HG02870 (cell line): ENCODE measurements around the gene EPHA1.
"Not testable (repeated sequence)": the region's sequence is repeated elsewhere in the genome, so short reads cannot be mapped to it uniquely, and the experiment has no call there.

Experiments
- ATAC-seq: cut with Tn5 transposase; IDR thresholded peaks from one replicate; pipeline ENCODE4 v1.9.1; 2021; ENCODE audit warnings: mild to moderate bottlenecking, moderate library complexity; ENCODE audit not compliant: unreplicated experiment

The EPHA1 gene

DNA sequence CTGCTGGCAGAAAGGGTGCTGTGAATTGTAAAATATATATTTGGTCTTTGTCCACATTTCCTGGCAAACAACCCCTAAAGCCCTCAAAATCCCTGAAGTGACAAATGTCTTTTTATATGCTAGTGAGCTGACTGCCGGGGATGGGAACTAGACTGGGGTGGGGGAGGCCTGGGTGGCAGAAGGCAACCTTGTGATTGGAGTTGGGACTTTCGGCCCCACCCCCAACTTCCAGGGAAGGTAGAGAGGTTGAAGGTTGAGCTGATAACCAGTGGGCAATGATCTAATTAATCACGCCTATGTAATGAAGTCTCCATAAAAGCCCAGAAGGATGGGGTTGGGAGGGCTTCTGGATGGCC, 2.7 kb downstream of the EPHA1 start:
- no peak for ATAC-seq

DNA sequence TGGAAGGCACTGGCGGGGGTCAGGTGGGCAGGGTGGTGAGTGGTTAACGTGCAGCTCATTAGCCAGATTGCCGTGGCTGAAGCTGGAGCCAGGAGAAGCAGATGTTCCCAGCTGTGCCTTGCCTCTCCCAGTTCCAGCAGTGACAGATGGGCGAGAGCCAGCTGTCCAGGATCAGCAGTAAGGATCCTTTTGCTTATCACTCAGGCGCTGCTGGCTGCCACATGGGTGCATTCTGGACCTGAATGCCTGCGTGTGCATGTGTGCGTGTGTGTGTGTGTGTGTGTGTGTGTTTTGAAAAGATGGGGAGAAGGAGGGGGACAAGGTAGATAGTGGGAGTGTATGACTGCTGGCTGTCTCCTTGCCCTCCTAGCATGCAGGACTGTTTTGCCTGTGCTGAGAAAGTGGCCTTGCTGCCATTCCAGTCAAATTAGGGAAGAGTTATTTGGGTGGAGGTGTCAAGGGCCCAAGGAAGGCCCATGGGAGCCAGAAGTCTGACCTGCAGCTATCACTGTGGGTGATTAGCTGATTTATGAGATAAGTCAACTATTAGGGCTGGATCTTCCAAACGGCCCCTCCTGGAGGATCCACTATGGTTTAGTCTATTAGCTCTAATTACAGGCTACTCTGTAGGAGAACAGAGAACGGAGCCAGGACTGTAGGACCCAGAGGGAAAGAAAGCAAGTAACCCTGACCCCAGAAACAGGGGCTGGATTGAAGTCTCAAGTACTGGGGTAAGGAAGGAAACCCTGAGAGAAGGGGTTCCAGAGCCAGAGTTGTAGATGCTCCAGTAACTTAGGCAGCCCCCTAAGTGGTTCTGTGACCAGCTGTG, 3.3 kb downstream of the EPHA1 start:
- ATAC-seq, result no peak

DNA sequence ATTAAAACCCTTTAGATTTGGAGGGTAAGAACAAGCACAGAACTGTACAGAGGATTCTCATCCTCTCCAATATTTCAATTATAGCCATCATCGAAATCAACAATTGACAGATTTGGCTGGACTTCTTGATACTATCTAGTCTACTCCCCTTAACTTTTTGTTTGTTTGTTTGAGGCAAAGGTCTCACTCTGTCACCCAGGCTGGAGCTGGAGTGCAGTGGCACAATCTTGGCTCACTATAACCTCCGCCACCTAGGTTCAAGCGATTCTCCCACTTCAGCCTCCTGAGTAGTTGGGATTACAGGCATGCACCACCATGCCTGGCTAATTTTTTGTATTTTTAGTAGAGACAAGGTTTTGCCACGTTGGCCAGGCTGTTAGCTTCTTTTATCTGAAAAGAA, 6.4 kb downstream of the EPHA1 start:
- ATAC-seq, result not testable (repeated sequence)

DNA sequence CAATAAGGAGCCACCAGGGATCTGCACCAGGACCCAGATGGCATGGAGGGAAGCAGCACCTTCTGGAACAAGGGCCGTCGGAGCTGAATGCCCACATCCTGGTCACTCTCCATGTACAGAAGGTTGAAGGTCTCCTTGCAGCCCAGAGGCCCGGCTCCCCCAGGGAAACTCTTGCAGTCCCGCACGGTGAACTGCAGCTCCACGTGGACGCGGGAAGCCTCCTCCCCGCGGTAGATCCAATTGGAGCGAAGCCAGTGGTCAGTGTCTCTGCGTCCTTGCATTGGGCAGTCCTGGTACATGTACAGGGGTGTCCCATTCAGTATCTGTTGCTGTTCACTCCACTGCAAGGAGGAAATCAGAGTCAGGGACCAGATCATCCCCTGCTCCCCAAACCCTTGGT, 7.4 kb downstream of the EPHA1 start:
- no peak for ATAC-seq

DNA sequence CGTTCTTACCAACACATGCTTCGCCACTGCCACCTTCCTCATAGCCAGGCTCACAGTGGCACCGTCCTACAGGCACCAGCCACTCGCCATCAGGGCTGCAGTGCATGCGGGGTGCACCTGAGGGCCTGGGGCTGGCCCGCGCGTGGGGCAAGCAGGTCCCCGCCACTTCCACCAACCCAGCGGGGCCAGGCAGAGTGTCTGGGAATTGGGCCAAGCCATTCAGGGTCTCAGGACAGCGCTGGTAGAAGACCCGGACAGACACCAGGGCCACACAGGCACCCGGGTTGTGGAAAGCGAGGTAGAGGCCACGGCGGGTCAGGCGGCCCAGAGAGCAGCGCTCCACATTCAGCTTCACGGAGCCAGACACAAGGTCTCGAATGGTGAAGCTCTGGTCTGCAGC, 9.0 kb downstream of the EPHA1 start:
- ATAC-seq, result no peak

DNA sequence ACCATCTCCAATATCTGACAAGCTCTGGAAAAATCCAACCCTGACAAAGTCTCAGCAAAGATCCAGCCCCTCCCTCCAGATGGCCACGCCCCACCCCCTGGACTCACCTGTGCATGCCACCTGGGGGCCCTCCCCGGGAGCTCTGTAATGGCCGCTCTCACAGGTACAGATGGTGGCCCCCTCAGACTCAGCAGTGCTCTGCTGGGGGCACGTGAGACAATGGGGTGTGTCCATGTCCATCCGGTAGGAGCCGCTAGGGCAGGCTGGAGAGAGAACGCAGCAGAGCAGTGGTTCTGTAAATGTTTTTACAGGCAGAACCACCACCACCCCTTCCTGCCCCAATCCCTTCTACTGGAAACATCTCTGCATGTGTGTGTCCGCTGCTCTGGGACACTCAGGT, 9.5 kb downstream of the EPHA1 start:
- no peak for ATAC-seq

DNA sequence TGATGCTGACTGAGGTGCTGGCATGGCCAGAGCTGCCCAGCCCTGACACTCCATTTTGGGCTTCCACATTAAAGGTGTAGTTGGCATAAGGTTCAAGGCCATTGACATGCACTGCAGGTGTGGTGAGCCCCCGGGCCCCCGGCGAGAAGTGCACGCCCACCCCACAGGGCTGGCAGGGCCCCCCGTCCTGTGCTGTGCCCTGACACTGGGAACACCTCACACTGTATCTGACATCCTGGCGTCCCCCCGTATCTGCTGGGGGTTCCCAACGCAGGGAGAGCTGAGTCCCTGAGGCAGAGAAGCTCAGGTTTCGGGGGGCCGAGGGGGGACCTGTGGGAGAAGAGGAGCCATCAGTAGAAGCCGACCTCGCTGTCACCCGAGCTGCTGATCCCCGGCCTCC, 10.0 kb downstream of the EPHA1 start:
- ATAC-seq, result no peak

DNA sequence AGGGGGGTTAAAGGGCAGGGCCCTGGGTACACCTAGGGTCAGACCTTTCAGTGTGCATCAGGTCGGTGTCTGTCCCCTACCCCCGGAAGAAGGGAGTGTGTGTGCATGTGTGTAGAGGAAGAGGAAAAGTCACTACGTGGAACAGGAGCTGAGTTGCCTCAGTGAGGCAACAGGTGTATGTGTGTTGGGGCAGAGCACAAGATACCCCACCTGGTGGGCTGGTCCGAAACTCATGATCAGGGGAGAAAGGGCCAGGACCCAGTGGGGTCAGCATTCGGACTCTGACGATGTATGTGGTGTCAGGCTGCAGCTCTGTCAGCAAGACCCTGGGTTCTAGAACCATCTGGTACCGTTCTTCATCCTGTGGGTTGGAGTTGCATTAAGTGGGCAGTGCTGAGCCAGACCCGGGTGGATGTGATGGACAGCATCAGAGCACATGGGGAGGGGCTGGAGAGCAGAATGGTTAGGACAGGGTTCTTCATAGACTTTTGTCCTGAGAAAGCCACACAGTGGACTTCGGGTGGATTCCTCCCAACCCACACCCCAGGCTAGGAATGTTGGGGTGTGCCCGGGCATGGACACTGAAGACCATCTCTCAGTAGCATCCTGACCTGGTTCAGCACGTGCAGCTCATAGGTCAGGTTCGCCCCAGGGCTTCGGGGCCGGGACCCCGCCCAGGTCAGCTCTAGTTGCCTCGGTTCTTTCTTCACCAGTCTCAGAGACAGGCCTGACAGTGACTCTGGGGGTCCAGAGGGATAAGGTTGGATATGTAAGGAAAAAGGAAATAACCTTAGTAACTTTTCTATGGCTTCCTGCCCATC, 10.7 kb downstream of the EPHA1 start:
- no peak for ATAC-seq

DNA sequence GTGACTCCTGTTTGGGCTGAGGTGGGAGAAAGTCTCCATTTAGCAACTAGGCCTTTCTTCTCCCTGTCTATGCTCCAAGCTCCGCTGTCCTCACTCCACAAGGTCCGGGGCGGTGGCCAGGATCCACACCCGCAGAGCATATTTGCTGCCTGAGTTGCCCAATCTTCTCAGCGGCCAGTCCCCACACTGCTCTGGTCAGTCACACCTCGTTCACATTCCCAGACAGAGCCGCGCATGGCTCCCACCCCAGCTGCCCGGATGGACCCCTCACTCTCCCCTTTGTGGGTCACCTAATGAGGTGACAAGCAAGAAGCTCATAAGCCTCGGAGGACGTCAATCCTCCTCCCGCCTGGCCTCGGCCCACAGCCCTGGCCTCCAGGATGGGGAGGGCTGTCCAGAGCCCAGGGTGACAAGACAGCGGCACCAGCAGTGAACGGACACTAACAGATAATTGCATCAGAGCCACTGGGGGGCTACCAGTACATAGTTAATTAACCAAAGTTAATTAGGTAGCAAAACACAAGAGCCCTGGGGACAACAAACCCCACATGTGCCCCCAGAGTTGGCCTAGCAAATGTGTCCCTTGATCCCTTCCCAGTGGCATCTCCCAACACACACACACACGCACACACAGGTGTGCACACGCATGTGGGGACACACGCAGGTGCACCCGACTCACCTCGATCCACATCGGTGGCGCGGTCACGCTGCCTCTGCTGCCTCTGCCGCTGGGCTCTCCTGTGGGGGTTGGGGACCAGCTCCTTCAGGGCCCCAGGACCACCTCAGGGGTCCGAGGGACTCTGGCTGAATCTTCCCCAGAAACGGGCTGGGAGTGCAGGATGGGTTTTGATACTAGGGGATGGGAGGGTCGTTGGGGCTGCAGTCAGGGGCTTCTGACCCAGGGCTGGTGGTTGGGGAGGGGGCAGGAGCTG, 11.8 kb downstream of the EPHA1 start:
- ATAC-seq, result no peak

DNA sequence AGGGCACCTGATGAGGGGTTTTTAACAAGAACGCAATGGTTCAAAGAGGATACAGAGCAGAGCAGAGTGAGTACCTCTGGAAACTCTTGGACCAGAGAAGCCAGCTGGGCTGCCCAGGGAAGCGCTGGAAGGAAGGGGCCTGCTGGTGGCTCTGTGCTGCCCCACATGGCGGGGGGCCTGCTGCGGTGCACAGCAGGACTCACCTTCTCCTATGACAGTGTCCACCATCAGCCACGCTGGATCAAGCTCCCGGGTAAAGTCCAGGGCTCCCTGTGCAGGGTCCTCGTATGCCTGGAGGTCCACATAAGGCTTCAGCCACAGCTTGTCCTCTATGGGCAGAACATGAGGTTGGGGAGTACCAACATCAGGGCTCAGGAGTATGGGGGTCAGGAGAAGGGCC, 12.5 kb downstream of the EPHA1 start:
- no peak for ATAC-seq

DNA sequence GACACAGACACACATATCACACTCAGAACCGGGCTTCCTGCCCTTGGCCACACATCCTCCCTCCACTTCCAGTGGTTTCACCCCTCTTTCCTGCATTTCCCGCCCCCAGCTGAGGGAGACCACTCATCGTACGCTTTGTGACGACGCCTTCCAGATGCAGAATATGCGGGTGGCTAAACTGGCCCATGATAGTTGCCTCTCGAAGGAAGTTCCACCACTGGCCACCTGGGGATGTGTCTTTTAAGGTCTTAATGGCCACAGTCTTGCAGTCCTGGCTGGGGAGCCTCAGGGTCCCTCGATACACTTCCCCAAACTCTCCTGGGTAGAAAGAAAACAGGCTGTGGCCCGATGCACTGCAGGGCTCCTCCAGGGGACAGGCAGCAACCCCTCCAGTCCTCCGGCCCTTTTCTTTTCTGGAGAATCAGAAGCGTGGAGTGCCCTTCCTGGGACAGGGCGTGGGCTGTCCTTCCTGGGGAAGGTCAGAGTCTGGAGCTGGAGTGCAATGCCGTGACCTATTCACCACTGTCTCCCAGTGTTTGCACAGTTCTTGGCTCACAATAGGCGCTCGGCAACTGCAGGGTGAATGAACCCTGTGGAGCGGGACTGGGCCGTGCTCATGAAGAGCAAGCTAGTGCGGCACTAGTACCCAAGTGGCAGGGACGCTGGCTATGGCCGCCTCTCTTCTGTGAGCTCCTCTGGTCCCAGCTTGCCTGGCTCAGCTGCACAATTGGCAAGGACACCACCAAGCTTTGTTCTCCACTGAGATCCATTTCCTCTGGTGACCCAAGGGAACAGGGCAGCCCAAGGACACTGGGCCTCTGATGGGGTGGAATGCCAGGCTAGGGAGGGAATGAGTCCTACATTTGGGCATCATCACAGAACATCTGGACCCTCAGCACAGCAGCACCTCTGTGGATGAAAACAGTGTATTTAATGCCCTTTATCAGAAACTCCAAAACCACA, 13.2 kb downstream of the EPHA1 start:
- no peak for ATAC-seq

DNA sequence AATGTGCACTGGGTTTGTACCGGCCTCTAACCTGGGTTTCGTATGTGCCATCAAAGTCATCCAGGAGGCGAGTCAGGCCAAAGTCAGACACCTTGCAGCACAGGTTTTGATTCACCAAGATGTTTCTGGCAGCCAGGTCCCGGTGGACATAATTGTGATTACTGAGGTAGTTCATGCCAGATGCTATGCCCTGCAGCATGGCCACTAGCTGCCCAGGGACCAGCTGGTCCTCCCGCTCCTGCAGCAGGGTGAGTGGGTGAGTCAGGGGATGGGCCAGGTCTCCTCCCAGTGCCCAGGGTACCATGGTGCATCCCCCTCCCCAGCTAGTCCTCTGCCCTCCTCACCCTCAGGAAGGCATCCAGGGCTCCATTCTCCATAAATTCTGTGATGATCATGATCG, 13.9 kb downstream of the EPHA1 start:
- no peak for ATAC-seq

DNA sequence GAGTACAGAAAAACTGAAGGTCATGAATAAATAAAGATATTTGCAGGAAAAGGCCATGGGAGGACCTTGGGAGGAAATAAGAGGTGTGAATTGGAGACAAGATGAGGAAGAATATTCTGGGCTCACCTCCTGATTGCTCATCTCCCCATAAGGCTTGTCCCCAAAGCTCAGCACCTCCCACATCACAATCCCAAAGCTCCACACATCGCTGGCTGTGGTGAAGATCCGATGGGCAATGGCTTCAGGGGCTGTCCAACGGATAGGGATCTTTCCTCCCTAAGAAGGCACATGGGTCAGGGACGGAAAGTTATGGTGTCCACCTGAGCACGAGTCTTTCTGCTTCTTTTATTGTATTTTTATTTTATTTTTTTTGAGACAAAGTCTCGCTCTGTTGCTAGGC, 14.6 kb downstream of the EPHA1 start:
- ATAC-seq, result no peak

DNA sequence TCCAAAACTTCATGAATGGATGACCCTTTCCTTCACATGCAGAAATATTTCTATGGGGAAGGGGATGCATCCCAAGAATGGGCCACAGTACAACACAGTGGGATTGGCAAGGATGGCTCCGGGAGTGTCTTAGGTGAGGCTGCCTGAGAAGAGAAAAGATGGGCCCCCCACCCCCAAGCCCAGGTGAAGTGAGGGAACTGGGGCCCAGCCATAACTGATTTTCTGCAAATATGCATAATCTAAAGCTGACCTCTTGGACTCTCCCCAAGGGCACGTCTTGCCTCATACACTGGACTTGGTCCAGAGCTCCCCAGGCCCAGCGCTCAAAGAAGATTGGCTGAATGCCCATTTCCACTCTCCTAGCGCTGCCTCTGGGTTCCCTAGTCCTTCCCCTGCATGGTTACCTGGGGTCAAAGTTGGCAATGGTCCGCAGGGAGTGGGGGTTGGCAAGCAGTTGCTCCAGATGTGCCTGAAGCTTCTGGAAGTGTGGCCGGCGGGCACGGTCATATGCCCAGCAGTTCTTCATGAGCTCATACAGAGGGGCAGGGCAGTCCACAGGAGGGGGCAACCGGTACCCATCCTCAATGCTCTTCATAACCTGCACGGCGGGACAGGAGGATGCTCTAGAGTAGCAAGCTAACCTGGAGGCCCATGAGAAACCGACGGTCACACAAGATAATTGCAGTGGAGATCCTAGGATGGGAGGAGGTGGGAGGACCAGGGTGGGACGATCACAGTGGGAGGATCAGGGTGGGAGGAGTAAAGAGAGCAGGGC, 15.2 kb downstream of the EPHA1 start:
- no peak for ATAC-seq

DNA sequence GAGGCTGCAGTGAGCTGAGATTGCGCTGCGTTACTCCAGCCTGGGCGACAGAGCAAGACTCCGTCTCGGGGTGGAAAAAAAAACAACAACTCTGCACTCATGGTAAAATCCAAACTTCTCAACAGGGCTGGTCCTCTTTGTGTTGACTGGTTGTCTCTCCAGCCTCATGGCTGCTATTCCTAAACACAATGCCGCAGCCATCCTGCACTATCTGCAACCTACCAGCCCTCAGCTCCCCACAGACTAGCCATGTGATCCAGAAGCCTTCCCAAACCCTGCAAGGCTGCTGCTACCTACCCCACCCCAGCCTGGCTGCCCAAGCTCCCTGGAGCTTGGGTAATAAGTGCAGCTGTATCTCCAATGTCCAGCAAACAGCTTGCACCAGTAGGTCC, 15.8 kb downstream of the EPHA1 start:
- ATAC-seq, result no peak

DNA sequence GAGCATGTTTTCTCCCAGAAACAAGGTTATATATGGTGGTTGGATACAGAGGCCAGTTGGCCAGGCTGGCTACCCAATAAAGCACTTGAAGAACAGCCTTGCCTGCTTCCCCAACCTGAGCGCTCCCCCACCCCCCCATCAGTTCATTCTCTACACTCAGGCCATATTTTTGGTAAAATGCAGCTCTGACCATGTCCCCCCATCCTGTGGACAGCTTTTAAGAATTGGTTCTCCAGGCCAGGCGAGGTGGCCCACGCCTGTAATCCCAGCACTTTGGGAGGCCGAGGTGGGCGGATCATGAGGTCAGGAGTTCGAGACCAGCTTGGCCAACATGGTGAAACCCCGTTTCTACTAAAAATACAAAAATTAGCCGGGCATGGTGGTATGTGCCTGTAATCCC, 16.2 kb downstream of the EPHA1 start:
- ATAC-seq, result not testable (repeated sequence)

DNA sequence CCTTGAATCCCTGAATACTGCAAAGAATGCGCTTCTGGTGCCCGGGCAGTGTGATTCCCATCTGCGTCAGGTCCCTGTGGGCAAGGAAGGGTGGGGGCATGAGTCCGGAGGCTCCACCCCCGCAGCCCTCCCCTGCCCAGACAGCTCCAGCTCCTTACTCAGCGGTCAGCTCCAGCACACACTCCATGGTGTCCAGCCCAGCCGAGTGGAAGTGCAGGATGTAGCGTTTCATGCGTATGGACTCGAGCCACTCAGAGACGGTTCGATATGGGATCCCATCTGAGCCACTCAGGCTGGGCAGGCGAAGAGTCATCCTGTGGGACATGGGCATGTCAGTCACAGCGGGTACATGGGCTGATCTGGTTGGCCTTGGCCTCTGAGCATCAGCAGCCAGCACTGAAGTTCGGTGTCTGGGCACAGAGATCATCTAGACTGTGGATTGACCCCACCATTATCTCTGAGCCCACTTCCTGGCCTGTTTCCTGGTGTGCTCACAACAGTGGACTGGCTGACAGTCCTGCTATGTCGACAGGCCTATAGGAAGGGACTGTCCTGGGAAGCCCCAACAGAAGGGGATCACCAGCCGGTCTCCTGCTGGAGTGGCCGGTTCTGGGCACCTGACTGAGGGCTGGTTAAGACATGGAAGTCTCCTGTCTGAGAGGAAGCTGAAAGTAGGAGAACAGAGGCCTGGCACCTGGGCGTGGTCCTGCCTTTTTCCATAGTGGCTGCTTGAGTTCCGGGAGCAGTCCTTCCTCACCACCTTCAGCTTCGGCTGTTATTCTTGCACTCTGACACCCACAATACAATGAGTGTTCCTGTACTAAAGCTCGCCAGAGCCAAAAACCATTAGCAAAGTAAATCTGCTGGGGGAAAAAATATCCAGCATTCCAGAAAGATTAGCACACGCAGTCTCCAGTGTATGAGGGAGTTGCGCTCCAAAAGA, 16.9 kb downstream of the EPHA1 start:
- no peak for ATAC-seq

DNA sequence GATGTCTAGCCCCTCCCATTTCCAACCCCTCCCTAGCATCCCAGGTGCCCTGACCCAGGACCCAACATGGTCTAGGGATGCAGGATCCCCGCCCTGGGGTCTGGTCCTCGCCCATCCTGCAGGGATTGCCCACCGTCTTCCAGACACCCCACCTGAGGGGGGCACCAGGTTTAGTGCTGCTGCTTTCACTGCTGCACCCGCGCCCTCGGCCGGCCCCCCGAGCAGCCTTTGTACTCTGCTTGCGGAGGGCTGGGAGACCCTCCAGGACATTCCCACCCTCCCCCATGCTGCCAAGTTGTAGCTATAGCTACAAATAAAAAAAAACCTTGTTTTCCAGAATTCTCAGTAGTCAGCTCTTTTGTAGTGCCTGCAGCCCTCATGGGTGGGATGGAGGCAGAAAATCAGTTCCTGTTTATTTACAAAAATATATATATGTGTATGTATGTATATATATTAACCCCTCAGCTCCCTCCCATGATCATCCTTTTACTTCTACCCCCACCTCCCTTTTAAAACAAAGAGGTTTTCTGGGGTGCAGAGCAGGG, 17.8 kb downstream of the EPHA1 start:
- no peak for ATAC-seq
